ENCODE results near the gene PACRG. TPM values are rescaled to one million over a fixed set of nuclear protein-coding genes. Genes with fewer than 3 reads are reported as not detected.

Gene PACRG
- total RNA-seq, 2 donors from 2014 or later: 0.14 to 3.9 TPM

DNA sequence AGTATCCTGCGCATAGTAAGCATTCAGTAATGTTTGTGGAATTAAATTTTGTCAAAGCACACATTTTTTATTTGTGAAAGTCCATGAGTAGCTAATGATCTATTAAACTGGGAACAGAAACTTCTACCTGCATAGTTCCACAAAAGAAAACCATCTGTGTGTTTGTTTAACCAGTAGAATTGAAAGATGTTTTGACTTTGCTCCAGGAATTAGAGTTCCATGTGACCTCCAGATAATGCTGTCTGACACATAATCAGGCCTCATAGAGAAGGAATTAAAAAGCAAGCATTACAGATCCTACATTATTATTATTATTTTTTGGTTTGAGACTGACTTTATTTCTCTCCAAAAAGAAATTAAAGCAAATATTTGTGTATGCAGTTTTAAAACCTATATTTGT, 126.5 kb downstream of the PACRG start:
- intact Hi-C loops (cut with DNase I): no loop called here
- DNase-seq (ENCODE audit: low spot score): no peak

- no peak for DNase-seq (ENCODE audit: low spot score)
- intact Hi-C loops (cut with DNase I): no loop called here
Measured at GRCh38 chr6:162854734-162855191, 127.0 kb downstream of the PACRG start.

DNA sequence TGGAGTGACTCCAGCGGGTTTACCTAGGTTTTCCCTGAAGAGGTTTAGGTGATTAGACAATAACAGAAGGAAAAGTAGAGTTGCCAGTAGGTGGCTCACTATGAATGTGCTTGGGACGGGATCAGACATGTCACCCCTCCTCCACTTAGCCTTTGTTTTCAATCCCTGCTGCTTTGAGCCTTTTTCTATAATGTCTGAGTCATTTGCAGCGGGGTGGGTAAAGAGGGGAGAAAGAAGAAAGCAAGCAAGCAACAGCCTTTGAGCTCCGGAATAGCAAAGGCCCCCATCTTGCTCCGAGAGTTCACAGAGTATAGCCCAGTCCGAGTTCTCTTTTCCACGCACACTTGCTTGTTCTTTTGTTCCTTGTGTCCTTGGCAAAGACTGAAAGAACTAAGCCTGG, 129.1 kb downstream of the PACRG start:
- no peak for DNase-seq (ENCODE audit: low spot score)
- intact Hi-C loops (cut with DNase I): no loop called here

DNA sequence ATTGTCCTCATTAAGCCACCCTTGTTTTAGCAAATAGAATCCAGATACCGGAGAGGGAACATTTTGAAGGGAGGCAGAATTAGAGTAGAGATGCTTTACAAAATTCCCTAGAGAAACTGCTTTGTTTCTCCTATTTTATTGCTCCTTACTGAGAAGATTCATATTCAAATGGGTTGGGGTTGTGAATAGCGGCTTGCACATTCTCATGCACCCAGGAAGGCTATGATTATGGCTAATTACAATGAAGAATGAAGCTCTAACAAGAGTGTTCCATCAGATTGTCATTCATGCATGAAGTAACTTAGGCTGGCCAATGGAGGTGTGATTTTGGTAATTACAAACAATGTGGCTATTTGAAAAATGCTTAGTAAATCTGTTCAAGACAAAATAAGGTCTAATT, 129.6 kb downstream of the PACRG start:
- DNase-seq (ENCODE audit: low spot score): no peak
- intact Hi-C loops (cut with DNase I): no loop called here

DNA sequence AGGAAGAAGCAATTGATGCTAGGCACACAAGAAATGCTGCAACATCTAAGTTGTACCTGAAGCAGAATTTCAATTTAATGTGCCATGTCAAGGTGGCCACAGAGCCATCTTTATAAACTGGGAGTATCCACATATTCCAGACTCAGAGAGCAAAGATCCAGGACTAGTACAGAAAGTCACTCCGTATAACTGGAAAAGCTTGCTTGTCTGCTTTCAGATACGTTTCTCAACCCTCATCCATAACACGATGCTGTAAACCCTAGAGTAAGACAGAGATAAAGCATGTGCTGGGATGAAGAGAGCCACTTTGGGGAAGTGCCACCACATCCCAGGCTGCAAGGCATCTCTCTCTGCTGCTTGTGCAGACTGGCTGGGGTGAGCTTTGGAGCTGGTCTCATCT, 134.7 kb downstream of the PACRG start:
- intact Hi-C loops (cut with DNase I): no loop called here
- no peak for DNase-seq (ENCODE audit: low spot score)

GRCh38 chr6:162862941-162863340, 135.2 kb downstream of the PACRG start:
- intact Hi-C loops (cut with DNase I): no loop called here
- DNase-seq (ENCODE audit: low spot score): no peak

- no peak for DNase-seq (ENCODE audit: low spot score)
- intact Hi-C loops (cut with DNase I): no loop called here
Measured at GRCh38 chr6:162863821-162864220, 136.0 kb downstream of the PACRG start.

- DNase-seq (ENCODE audit: low spot score): no peak
- intact Hi-C loops (cut with DNase I): no loop called here
Measured at GRCh38 chr6:162864911-162865310, 137.1 kb downstream of the PACRG start.

- no peak for DNase-seq (ENCODE audit: low spot score)
- intact Hi-C loops (cut with DNase I): no loop called here
Measured at GRCh38 chr6:162866656-162867055, 138.9 kb downstream of the PACRG start.

GRCh38 chr6:162868397-162868796, 140.6 kb downstream of the PACRG start:
- no peak for DNase-seq (ENCODE audit: low spot score)
- intact Hi-C loops (cut with DNase I): no loop called here

GRCh38 chr6:162871966-162872365, 144.2 kb downstream of the PACRG start:
- DNase-seq (ENCODE audit: low spot score): no peak
- intact Hi-C loops (cut with DNase I): no loop called here

DNA sequence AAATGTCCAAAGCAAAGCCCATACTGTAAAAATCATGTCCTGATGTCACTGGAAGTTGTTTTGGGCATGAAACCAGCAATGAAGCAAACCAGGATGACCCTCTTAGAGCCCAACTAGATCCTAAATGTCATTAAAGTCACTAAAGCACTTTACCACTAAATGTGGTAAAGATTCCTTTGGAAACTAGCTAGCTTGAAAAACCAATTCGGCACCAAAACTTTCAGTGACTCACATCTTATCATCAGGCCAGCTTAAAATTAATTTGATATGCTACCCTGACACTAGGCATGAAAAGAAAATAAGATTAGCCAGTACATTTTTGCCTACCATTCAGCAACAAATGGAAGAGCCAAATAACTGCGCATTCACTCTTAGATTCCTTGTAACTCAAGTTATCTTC, 145.8 kb downstream of the PACRG start:
- intact Hi-C loops (cut with DNase I): no loop called here
- DNase-seq (ENCODE audit: low spot score): no peak

DNA sequence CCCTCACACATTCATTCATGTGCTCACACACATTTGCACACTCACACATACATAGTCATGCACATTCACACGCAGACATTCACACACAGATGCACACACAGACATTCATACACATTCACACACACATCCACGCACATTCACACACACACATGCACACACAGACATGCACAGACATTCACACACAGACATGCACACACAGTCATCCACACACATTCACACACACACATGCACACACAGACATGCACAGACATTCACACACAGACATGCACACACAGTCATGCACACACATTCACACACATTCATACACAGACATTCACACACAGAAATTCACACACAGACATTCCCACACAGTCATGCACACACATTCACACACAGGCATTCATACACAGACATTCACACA, 147.3 kb downstream of the PACRG start:
- DNase-seq (ENCODE audit: low spot score): no peak
- intact Hi-C loops (cut with DNase I): no loop called here

DNA sequence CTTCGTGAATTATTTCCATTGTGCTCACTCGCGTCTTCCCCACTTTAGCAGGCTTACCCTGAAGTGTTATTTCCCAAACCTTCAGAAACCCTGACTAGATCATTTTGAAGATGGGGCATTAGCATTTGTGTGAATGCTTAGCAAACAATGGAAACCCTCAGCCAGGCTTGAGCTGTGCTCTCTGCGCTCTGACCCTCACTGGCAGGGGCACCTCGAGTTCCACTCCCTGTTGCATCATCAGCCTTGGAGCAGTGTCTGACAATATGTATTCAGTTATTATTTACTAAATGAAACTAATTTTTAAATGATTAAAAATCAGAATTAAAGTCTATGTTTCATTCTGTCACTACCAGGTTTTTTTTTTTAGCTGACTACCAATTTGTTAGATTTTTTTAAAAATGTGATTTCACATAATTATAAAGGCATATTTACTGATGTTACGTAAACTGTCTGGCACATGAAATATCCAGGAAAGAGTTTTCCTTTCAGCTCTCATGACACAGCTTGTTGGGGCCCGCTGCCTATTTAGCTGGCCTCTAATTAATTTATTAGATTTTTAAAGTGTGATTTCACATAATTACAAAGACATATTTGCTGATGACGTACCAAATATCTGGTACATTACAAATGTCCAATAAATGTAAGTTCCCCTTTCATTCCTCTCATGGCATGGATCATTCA, 155.2 kb downstream of the PACRG start:
- intact Hi-C loops (cut with DNase I): no loop called here
- DNase-seq (ENCODE audit: low spot score): no peak

DNA sequence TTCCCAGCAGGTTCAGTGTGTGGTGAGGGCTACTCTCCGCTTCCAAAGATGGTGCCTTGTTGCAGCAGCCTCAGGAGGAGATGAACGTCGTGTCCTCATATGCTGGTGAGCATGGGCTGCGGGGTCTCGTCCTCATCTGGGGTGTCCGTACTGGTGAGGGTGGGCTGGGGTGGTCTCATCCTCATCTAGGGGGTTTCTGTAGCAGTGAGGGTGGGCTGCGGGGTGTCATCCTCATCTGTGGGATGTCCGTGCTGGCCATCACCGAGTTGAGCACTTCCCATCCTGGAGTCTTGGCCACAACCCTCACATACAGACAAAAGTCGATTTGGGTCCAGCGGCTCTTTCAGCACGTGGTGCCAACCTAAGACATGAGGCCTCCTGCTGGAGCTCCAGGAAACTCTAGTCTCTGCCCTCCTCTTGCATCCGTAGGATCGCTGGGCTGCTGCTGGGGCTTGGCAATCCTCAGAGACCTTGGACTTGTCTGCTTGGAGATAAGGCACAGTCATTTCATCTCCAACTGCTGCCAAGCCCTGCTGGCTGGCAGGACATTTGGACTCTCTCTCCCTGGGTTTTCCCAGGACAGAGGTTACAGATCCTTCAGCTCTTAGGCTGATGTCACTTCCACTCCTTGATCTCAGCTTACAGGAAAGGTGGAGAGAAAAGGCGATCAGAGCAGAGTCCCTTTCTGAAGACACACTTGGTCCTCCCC, 160.4 kb downstream of the PACRG start:
- intact Hi-C loops (cut with DNase I): no loop called here
- no peak for DNase-seq (ENCODE audit: low spot score)

GRCh38 chr6:162889303-162889702, 161.5 kb downstream of the PACRG start:
- intact Hi-C loops (cut with DNase I): no loop called here

GRCh38 chr6:162898011-162898410, 170.2 kb downstream of the PACRG start:
- intact Hi-C loops (cut with DNase I): no loop called here

More at GRCh38 chr6:162889303-162889702, 161.5 kb downstream of the PACRG start:
- no peak for DNase-seq (ENCODE audit: low spot score)

GRCh38 chr6:162899148-162899547, 171.4 kb downstream of the PACRG start:
- intact Hi-C loops (cut with DNase I): no loop called here
- DNase-seq (ENCODE audit: low spot score): no peak

More at GRCh38 chr6:162898011-162898410, 170.2 kb downstream of the PACRG start:
- no peak for DNase-seq (ENCODE audit: low spot score)

DNA sequence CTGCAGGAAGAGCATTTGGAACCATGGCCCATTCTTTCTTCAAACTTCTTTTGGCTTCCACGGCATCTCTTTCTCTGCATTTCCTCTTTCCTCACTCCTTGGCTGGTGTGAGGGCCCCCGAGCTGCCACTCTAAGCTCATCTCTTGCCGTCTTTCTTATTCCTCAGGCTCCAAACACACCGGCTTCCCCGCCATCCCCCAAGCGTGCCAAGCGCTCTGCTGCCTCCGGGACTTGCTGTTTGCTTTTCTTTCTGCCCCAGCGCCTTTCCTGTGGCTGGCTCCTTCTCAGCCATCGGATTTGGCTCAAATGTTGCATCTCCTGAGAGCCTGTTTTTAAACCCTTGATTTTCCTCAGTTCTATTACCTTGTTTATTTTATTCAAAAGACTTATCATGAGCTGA, 172.7 kb downstream of the PACRG start:
- intact Hi-C loops (cut with DNase I): no loop called here
- no peak for DNase-seq (ENCODE audit: low spot score)

- no peak for DNase-seq (ENCODE audit: low spot score)
- intact Hi-C loops (cut with DNase I): no loop called here
Measured at GRCh38 chr6:162904069-162904663, 176.4 kb downstream of the PACRG start.

DNA sequence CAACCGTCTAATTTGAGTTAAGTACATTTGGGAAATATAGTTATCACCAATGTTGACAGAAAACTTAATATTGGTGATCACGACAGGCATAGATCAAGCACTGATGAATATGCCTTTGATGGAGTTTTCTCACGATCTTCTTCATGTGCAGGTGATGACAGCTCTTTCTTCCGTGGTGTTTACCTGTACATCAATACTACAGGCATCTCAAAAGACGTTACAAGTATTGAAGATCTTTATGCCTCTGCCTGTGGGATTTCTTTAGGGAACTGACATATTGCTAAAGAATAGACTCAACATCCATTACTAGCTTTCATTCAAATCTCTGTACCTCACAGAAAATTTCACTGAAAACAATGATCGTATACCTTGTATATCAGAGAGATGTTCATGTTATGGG, 178.7 kb downstream of the PACRG start:
- intact Hi-C loops (cut with DNase I): no loop called here
- no peak for DNase-seq (ENCODE audit: low spot score)

All from posterior vena cava (tissue), 2 donors.